B cell (primary cell): ENCODE results near the gene KMT2D. TPM values are rescaled to one million over a fixed set of nuclear protein-coding genes. Genes with fewer than 3 reads are reported as not detected.

ENCODE experiments used
- ATAC-seq: fragments of 200-7000 bp; cut with Tn5 transposase; one replicate; pipeline ENCODE4 v1.10.0; 2021; ENCODE audit warnings: low read depth, mild to moderate bottlenecking, moderate number of reproducible peaks, moderate library complexity
- CTCF ChIA-PET: fragments of 350-600 bp; sonication (Branson Sonifier 250); formaldehyde crosslinking; loops from one replicate; lab custom pipeline; 2021; ENCODE audit warnings: antibody characterized with exemption, inconsistent platforms; lab: Charles Lee
- POLR2A ChIA-PET: fragments of 350-600 bp; sonication (Branson Sonifier 250); formaldehyde crosslinking; loops from one replicate; lab custom pipeline; 2021; ENCODE audit warnings: antibody characterized with exemption; lab: Charles Lee
- DNase-seq: peaks from one replicate; pipeline ENCODE4 v3.0.0; 2013
- H2AFZ ChIP-seq: 2 replicates; pipeline ENCODE4 v1.6.1; 2012; ENCODE audit warnings: mild to moderate bottlenecking, low read depth, low read length; ENCODE audit not compliant: insufficient read depth, poor library complexity, severe bottlenecking
- H3K27ac ChIP-seq, 2 donors: 1 replicate in 1 of 2; 2 replicates in 1 of 2; pipeline ENCODE4 v1.5.1; 2012 to 2013; ENCODE audit warnings: low read length in 2 of 2, mild to moderate bottlenecking in 2 of 2, moderate library complexity in 1 of 2
- H3K27me3 ChIP-seq, 4 experiments: fragments of 200-600 bp in 1 of 4; sonication (generic) in 1 of 4; replicated peaks in 1 of 4; 1 replicate in 2 of 4; 2 replicates in 2 of 4; pipeline versions ENCODE4 v1.6.1 to v1.7.0; 2013 to 2016; ENCODE audit warnings: low read length in 3 of 4, mild to moderate bottlenecking in 2 of 4, mixed read lengths in 1 of 4, moderate library complexity in 1 of 4; ENCODE audit not compliant: insufficient read depth in 4 of 4, control insufficient read depth in 3 of 4; ENCODE audit errors: control extremely low read depth in 1 of 4
- H3K36me3 ChIP-seq, 2 experiments: replicated peaks in 1 of 2; 1 replicate in 1 of 2; 2 replicates in 1 of 2; pipeline versions ENCODE4 v1.6.1 to v1.7.1; 2013; ENCODE audit warnings: low read length in 1 of 2; ENCODE audit not compliant: insufficient read depth in 2 of 2, control insufficient read depth in 1 of 2; ENCODE audit errors: control extremely low read depth in 1 of 2, extremely low read depth in 1 of 2
- H3K4me1 ChIP-seq, 2 donors: fragments of 200-600 bp in 1 of 2; sonication (generic) in 1 of 2; 1 replicate in 1 of 2; 2 replicates in 1 of 2; pipeline versions ENCODE4 v1.5.1 to v1.6.1; 2013 to 2017; ENCODE audit warnings: low read length in 2 of 2; ENCODE audit not compliant: control insufficient read depth in 2 of 2, insufficient read depth in 2 of 2
- H3K4me2 ChIP-seq: replicated peaks from 2 replicates; pipeline ENCODE3; 2012; ENCODE audit warnings: mild to moderate bottlenecking, low read depth, low read length; ENCODE audit not compliant: poor library complexity, severe bottlenecking
- H3K4me3 ChIP-seq, 5 experiments: fragments of 200-600 bp in 1 of 5; sonication (generic) in 1 of 5; 1 replicate in 3 of 5; 2 replicates in 2 of 5; pipeline versions ENCODE4 v1.5.1 to v1.7.0; 2011 to 2016; ENCODE audit warnings: low read length in 4 of 5, mild to moderate bottlenecking in 4 of 5, low read depth in 2 of 5, control low read depth in 1 of 5, moderate library complexity in 1 of 5; ENCODE audit not compliant: insufficient read depth in 1 of 5; ENCODE audit errors: control extremely low read depth in 1 of 5, extremely low read depth in 1 of 5
- H3K79me2 ChIP-seq: fragments of 200-600 bp; sonication (generic); one replicate; pipeline ENCODE4 v1.6.0; 2016; ENCODE audit warnings: low read length; ENCODE audit not compliant: control insufficient read depth, insufficient read depth
- H3K9ac ChIP-seq: fragments of 200-600 bp; sonication (generic); 2 replicates; pipeline ENCODE4 v1.6.1; 2017; ENCODE audit warnings: mild to moderate bottlenecking, low read length, moderate library complexity
- H3K9me3 ChIP-seq, 3 donors: one replicate each; pipeline versions ENCODE4 v1.6.1 to v1.7.1; 2013; ENCODE audit warnings: low read length in 2 of 3; ENCODE audit not compliant: control insufficient read depth in 2 of 3, insufficient read depth in 1 of 3; ENCODE audit errors: control extremely low read depth in 1 of 3
- H4K20me1 ChIP-seq: 2 replicates; pipeline ENCODE4 v1.6.0; 2012; ENCODE audit warnings: mild to moderate bottlenecking, low read length; ENCODE audit not compliant: insufficient read depth, control insufficient read depth, poor library complexity, severe bottlenecking
- H3K27ac Mint-ChIP-seq: one replicate; pipeline ENCODE4 v1.8.0; 2021; ENCODE audit warnings: mixed read lengths
- H3K27me3 Mint-ChIP-seq: one replicate; pipeline ENCODE4 v1.8.0; 2021; ENCODE audit warnings: mixed read lengths
- H3K4me1 Mint-ChIP-seq: one replicate; pipeline ENCODE4 v1.8.0; 2021; ENCODE audit warnings: mixed read lengths
- H3K4me3 Mint-ChIP-seq: one replicate; pipeline ENCODE4 v1.8.0; 2021; ENCODE audit warnings: mixed read lengths
- H3K9me3 Mint-ChIP-seq: one replicate; pipeline ENCODE4 v1.8.0; 2022; ENCODE audit warnings: mixed read lengths; ENCODE audit not compliant: insufficient read depth
- CTCF ChIP-seq: fragments of 200-600 bp; IDR thresholded peaks from one replicate; pipeline ENCODE4 v1.8.0; 2022; ENCODE audit warnings: antibody characterized with exemption, mild to moderate bottlenecking
- EZH2 ChIP-seq: IDR thresholded peaks from 2 replicates; pipeline ENCODE4 v1.6.1; 2012; ENCODE audit warnings: borderline replicate concordance, low read depth, mild to moderate bottlenecking, moderate library complexity, low read length; ENCODE audit not compliant: insufficient read depth, poor library complexity, severe bottlenecking
- intact Hi-C: fragments of 100-400 bp; cut with micrococcal nuclease; formaldehyde crosslinking; loops from one replicate; pipeline ENCODE4 v1.10.0; 2022
- polyA plus RNA-seq: library from polyadenylated mRNA; depleted of rRNA; stranded (reverse); fragments of >200 nt; gene quantifications from 2 replicates; pipeline ENCODE4 v1.2.3, GENCODE V29; 2012
- total RNA-seq, 2 donors: library from RNA; stranded (reverse); fragments of 120-200 nt in 1 of 2; gene quantifications; 1 replicate in 1 of 2; 2 replicates in 1 of 2; pipeline versions ENCODE4 v1.2.3 to v1.2.4, GENCODE V29; 2013 to 2022

Gene KMT2D
- total and polyA plus RNA-seq, 2 donors (not counting 1 experiment from before 2014, with no cell fraction given), result 64.0 to 179 TPM

- Histone ChIP-seq H3K4me3 (no peak overlapping the region), H2AFZ (no peak overlapping the region), H4K20me1 (peaks cover 20% of the 10 kb centered on the region), H3K9me3 (no peaks in the 10 kb centered on the region), H3K9ac (no peak overlapping the region), H3K4me2 (no peak overlapping the region), H3K27ac (no peak overlapping the region), H3K79me2 (peaks cover 38% of the 10 kb centered on the region), H3K4me1 (peaks cover 7 to 8% of the 10 kb centered on the region in 2 donors), H3K27me3 (no peaks in the 10 kb centered on the region), H3K36me3 (peaks cover 2 to 36% of the 10 kb centered on the region in 2 experiments)
- DNase-seq, result no peak
- ATAC-seq, result no peak
- POLR2A ChIA-PET, result interaction anchor here (0.7 kb wide), 1 partner anchor 29 kb away, joined by 3 read pairs; no protein-coding TSS in a partner anchor
- Mint-ChIP-seq H3K4me3 (no peak overlapping the region), H3K27me3 (no peaks in the 10 kb centered on the region), H3K27ac (no peak overlapping the region), H3K9me3 (no peaks in the 10 kb centered on the region), H3K4me1 (peaks cover 14% of the 10 kb centered on the region)
- TF ChIP-seq EZH2 (no peak), CTCF (no peak)
- CTCF ChIA-PET, result interaction anchor here (0.7 to 7.2 kb wide), 3 partner anchors 16 to 54 kb away, joined by 3 to 61 read pairs (median 4); partner anchors contain the start of gene DDN
- intact Hi-C loops, result no loop called here
These were observed 47.9 kb downstream of the KMT2D start for GRCh38 chr12:49012739-49013138.

Other genes with a start within 250 kb of the KMT2D start
- gene CACNB3, start 242.3 kb downstream of the KMT2D start, total RNA-seq, result 4.0 and 5.4 TPM in 2 replicates
- 0.82 and 1.6 TPM in 2 replicates for gene CACNB3, start 242.3 kb downstream of the KMT2D start, polyA plus RNA-seq
- gene DDX23, start 208.6 kb downstream of the KMT2D start, total RNA-seq, result 135 and 156 TPM in 2 replicates
- 76.1 and 99.9 TPM in 2 replicates for gene DDX23, start 208.6 kb downstream of the KMT2D start, polyA plus RNA-seq
- gene RND1, start 194.9 kb downstream of the KMT2D start, total RNA-seq, result 18.7 and 19.5 TPM in 2 replicates
- gene RND1, start 194.9 kb downstream of the KMT2D start, polyA plus RNA-seq, result 7.3 and 14.9 TPM in 2 replicates
- gene FKBP11, start 135.3 kb downstream of the KMT2D start, total RNA-seq, result 26.7 and 27.3 TPM in 2 replicates
- 50.6 and 52.5 TPM in 2 replicates for gene FKBP11, start 135.3 kb downstream of the KMT2D start, polyA plus RNA-seq
- gene ARF3, start 103.3 kb downstream of the KMT2D start, total RNA-seq, result 77.5 and 83.6 TPM in 2 replicates
- 24.4 and 31.7 TPM in 2 replicates for gene ARF3, start 103.3 kb downstream of the KMT2D start, polyA plus RNA-seq
- 0.22 and 0.56 TPM in 2 replicates for gene WNT10B, start 89.1 kb downstream of the KMT2D start, total RNA-seq
- gene WNT10B, start 89.1 kb downstream of the KMT2D start, polyA plus RNA-seq, result 2.3 and 2.7 TPM in 2 replicates
- gene WNT1, start 82.5 kb downstream of the KMT2D start, total RNA-seq, result 0.34 TPM in 1 of 2 replicates, not detected in the other
- gene WNT1, start 82.5 kb downstream of the KMT2D start, polyA plus RNA-seq, result 0.26 and 0.55 TPM in 2 replicates
- gene DDN, start 61.4 kb downstream of the KMT2D start, total RNA-seq, result 0.10 and 0.15 TPM in 2 replicates
- 0.75 and 0.92 TPM in 2 replicates for gene DDN, start 61.4 kb downstream of the KMT2D start, polyA plus RNA-seq
- gene PRKAG1, start 42.0 kb downstream of the KMT2D start, total RNA-seq, result 58.6 and 60.0 TPM in 2 replicates
- gene PRKAG1, start 42.0 kb downstream of the KMT2D start, polyA plus RNA-seq, result 25.9 and 28.5 TPM in 2 replicates
- gene RHEBL1, start 9.2 kb upstream of the KMT2D start, total RNA-seq, result 3.0 TPM in 2 replicates
- gene RHEBL1, start 9.2 kb upstream of the KMT2D start, polyA plus RNA-seq, result 5.8 and 6.1 TPM in 2 replicates
- 0.36 and 0.81 TPM in 2 replicates for gene DHH, start 34.0 kb upstream of the KMT2D start, total RNA-seq
- 0.07 TPM in 1 of 2 replicates, not detected in the other for gene DHH, start 34.0 kb upstream of the KMT2D start, polyA plus RNA-seq
- 182 and 187 TPM in 2 replicates for gene LMBR1L, start 50.1 kb upstream of the KMT2D start, total RNA-seq
- gene LMBR1L, start 50.1 kb upstream of the KMT2D start, polyA plus RNA-seq, result 133 and 136 TPM in 2 replicates
- gene TUBA1B, start 70.6 kb upstream of the KMT2D start, total RNA-seq, result 323 and 327 TPM in 2 replicates
- gene TUBA1B, start 70.6 kb upstream of the KMT2D start, polyA plus RNA-seq, result 370 and 615 TPM in 2 replicates
- gene TUBA1A, start 128.3 kb upstream of the KMT2D start, total RNA-seq, result 137 and 142 TPM in 2 replicates
- gene TUBA1A, start 128.3 kb upstream of the KMT2D start, polyA plus RNA-seq, result 594 and 880 TPM in 2 replicates
- 34.9 and 35.2 TPM in 2 replicates for gene TUBA1C, start 204.3 kb upstream of the KMT2D start, total RNA-seq
- gene TUBA1C, start 204.3 kb upstream of the KMT2D start, polyA plus RNA-seq, result 89.3 and 121 TPM in 2 replicates
- not detected in 2 replicates for gene PRPH, start 234.4 kb upstream of the KMT2D start, total RNA-seq
- gene PRPH, start 234.4 kb upstream of the KMT2D start, polyA plus RNA-seq, result not detected in 2 replicates